Measurements from ENCODE around the gene ULK4. TPM values are rescaled to one million over a fixed set of nuclear protein-coding genes. Genes with fewer than 3 reads are reported as not detected.

ULK4 gene
- polyA plus RNA-seq, 1 of the 3 experiments (the other 2 are of a cell fraction) = 6.2 TPM

- WGBS (ENCODE audit: low lambda C conversion rate) = 62% methylated on average over 4 of the region's 4 CpGs
These were observed 40.9 kb upstream of the ULK4 start for GRCh38 chr3:42002790-42003189.

GRCh38 chr3:42001777-42002176 is 39.9 kb upstream of the ULK4 start:
- CTCF ChIA-PET = no interaction called here
- H3K79me2 ChIP-seq (ENCODE audit: insufficient read depth) = no peaks in the 10 kb centered on the region
- H4K20me1 ChIP-seq (ENCODE audit: insufficient read depth) = no peaks in the 10 kb centered on the region
- no peak overlapping the region for H3K27ac ChIP-seq (ENCODE audit: low read depth in 2 of 2, low read length in 1 of 2)
- H3K27me3 ChIP-seq (ENCODE audit: insufficient read depth) = no peaks in the 10 kb centered on the region
- H3K4me3 ChIP-seq (ENCODE audit: low read depth in 2 of 2, low read length in 1 of 2) = no peak overlapping the region
- 86% methylated on average over 1 of the region's 1 CpG for WGBS (ENCODE audit: low lambda C conversion rate)
- H2AFZ ChIP-seq (ENCODE audit: low read depth) = no peak overlapping the region
- H3K9me2 ChIP-seq = no peaks in the 10 kb centered on the region
- H3K9ac ChIP-seq = no peak overlapping the region
- no peaks in the 10 kb centered on the region for H3F3A ChIP-seq (replicated peaks; ENCODE audit: insufficient read depth)
- H3K4me2 ChIP-seq = no peak overlapping the region
- H3K36me3 ChIP-seq (replicated peaks in 1 of 2; ENCODE audit: control insufficient read depth in 1 of 2, insufficient read depth in 2 of 2, low read length in 1 of 2) = no peaks in the 10 kb centered on the region
- H3K9me3 ChIP-seq = no peaks in the 10 kb centered on the region
- DNase-seq = no peak
- TF ChIP-seq TEAD4 (IDR thresholded peaks at IDR 0.05; ENCODE audit: borderline replicate concordance, insufficient read depth) = no peak
- no peak for TF ChIP-seq TCF12 (IDR thresholded peaks at IDR 0.05)
- no peak for TF ChIP-seq MXI1 (IDR thresholded peaks at IDR 0.05; ENCODE audit: low read depth, low read length)
- TF ChIP-seq USF2 (IDR thresholded peaks at IDR 0.05; ENCODE audit: borderline replicate concordance, low read depth, low read length) = no peak
- TF ChIP-seq RXRA (IDR thresholded peaks at IDR 0.05; ENCODE audit: borderline replicate concordance, low read depth) = no peak
- no peak for TF ChIP-seq MAX (IDR thresholded peaks at IDR 0.05; ENCODE audit: low read depth)
- TF ChIP-seq GATA2 (CRISPR knock-in tag; IDR thresholded peaks at IDR 0.05) = no peak
- no peak for TF ChIP-seq TAF1 (IDR thresholded peaks at IDR 0.05; ENCODE audit: borderline replicate concordance, low read depth, low read length)
- TF ChIP-seq ZBTB33 (IDR thresholded peaks at IDR 0.05; ENCODE audit: borderline replicate concordance, low read depth) = no peak
- no peak for TF ChIP-seq JUND (IDR thresholded peaks at IDR 0.05)
- TF ChIP-seq EZH2phosphoT487 (IDR thresholded peaks at IDR 0.05; ENCODE audit: borderline replicate concordance, low read depth) = no peak
- TF ChIP-seq IRF3 (IDR thresholded peaks at IDR 0.05; ENCODE audit: low read depth, low read length) = no peak
- no peak for TF ChIP-seq FOXM1 (IDR thresholded peaks at IDR 0.05; ENCODE audit: low read depth)
- TF ChIP-seq RAD21 (IDR thresholded peaks at IDR 0.05; ENCODE audit: low read length) = no peak
- no peak for TF ChIP-seq POLR2AphosphoS5 (IDR thresholded peaks at IDR 0.05; ENCODE audit: low read depth, low read length)
- no peak for TF ChIP-seq ELF1 (IDR thresholded peaks at IDR 0.05)
- H3K4me1 ChIP-seq (ENCODE audit: control insufficient read depth in 1 of 2, insufficient read depth in 2 of 2, low read depth in 1 of 2, low read length in 1 of 2) = no peaks in the 10 kb centered on the region
- POLR2A ChIA-PET = no interaction called here

More at GRCh38 chr3:42002790-42003189, 40.9 kb upstream of the ULK4 start:
- no peak overlapping the region for H3K9ac ChIP-seq
- no peak overlapping the region for H3K27ac ChIP-seq (ENCODE audit: low read depth in 2 of 2, low read length in 1 of 2)
- ChIA-PET CTCF (interaction anchor here (0.9 kb wide), 1 partner anchor 97 kb away, joined by 3 read pairs; no protein-coding TSS in a partner anchor), POLR2A (no interaction called here)
- H3K4me2 ChIP-seq = no peak overlapping the region
- no peak overlapping the region for H3K4me3 ChIP-seq (ENCODE audit: low read depth in 2 of 2, low read length in 1 of 2)
- no peaks in the 10 kb centered on the region for H3K4me1 ChIP-seq (ENCODE audit: control insufficient read depth in 1 of 2, insufficient read depth in 2 of 2, low read depth in 1 of 2, low read length in 1 of 2)
- no peak overlapping the region for H2AFZ ChIP-seq (ENCODE audit: low read depth)
- H4K20me1 ChIP-seq (ENCODE audit: insufficient read depth) = no peaks in the 10 kb centered on the region
- H3K9me2 ChIP-seq = no peaks in the 10 kb centered on the region
- DNase-seq = no peak
- TF ChIP-seq NRF1 (IDR thresholded peaks at IDR 0.05; ENCODE audit: low read depth, low read length) = no peak
- H3K36me3 ChIP-seq (replicated peaks in 1 of 2; ENCODE audit: control insufficient read depth in 1 of 2, insufficient read depth in 2 of 2, low read length in 1 of 2) = no peaks in the 10 kb centered on the region
- H3K9me3 ChIP-seq = no peaks in the 10 kb centered on the region
- no peaks in the 10 kb centered on the region for H3F3A ChIP-seq (replicated peaks; ENCODE audit: insufficient read depth)
- no peaks in the 10 kb centered on the region for H3K79me2 ChIP-seq (ENCODE audit: insufficient read depth)
- H3K27me3 ChIP-seq (ENCODE audit: insufficient read depth) = no peaks in the 10 kb centered on the region
